Measurements from ENCODE around the gene ZDHHC17. TPM values are rescaled to one million over a fixed set of nuclear protein-coding genes. Genes with fewer than 3 reads are reported as not detected.

The ZDHHC17 gene
- total and polyA plus RNA-seq, 11 donors: 9.4 to 29.6 (median 18.0) TPM

DNA sequence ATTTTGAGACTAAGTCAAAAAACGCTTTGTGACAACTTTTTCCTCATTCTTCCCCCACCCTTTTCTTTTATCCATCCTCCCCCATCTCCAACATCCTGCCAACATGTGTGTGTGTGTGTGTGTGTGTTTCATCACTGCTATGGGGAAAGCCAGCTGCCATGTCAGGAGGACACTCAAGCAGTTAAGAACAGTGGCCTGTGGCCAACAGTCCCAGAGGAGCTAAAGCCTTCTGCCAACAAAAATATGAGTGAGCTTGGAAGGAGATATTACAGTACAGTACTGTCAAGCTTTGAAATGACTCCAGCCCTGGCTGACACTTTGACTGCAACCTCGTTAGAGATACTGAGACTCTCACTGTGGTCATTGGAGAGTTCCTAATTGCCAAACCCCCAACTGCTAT, 119.9 kb downstream of the ZDHHC17 start:
- no peaks in the 10 kb centered on the region for H3K27me3 ChIP-seq
- WGBS, 4 donors: 31 to 41% (median 34%) methylated on average over 2 of the region's 2 CpGs
- H3K9me3 ChIP-seq: peaks cover 0 to 15% (median 3%) of the 10 kb centered on the region in 12 donors
- intact Hi-C loops (cut with DNase I): no loop called here
- peaks cover 0 to 24% (median 8%) of the 10 kb centered on the region in 12 donors for H3K4me1 ChIP-seq
- no peak overlapping the region for H3K4me3 ChIP-seq
- no peaks in the 10 kb centered on the region for H3K36me3 ChIP-seq
- peak; percentile 63 to 80 (median 74) for ATAC-seq
- TF ChIP-seq POLR2A (IDR thresholded peaks at IDR 0.05): no peak
- TF ChIP-seq, protein P1, sequence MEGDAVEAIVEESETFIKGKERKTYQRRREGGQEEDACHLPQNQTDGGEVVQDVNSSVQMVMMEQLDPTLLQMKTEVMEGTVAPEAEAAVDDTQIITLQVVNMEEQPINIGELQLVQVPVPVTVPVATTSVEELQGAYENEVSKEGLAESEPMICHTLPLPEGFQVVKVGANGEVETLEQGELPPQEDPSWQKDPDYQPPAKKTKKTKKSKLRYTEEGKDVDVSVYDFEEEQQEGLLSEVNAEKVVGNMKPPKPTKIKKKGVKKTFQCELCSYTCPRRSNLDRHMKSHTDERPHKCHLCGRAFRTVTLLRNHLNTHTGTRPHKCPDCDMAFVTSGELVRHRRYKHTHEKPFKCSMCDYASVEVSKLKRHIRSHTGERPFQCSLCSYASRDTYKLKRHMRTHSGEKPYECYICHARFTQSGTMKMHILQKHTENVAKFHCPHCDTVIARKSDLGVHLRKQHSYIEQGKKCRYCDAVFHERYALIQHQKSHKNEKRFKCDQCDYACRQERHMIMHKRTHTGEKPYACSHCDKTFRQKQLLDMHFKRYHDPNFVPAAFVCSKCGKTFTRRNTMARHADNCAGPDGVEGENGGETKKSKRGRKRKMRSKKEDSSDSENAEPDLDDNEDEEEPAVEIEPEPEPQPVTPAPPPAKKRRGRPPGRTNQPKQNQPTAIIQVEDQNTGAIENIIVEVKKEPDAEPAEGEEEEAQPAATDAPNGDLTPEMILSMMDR (IDR thresholded peaks at IDR 0.05): no peak
- peak overlapping the region in 1 of 12 donors; percentile 19 for H3K27ac ChIP-seq
- peak; percentile 74 to 91 (median 81) for DNase-seq

DNA sequence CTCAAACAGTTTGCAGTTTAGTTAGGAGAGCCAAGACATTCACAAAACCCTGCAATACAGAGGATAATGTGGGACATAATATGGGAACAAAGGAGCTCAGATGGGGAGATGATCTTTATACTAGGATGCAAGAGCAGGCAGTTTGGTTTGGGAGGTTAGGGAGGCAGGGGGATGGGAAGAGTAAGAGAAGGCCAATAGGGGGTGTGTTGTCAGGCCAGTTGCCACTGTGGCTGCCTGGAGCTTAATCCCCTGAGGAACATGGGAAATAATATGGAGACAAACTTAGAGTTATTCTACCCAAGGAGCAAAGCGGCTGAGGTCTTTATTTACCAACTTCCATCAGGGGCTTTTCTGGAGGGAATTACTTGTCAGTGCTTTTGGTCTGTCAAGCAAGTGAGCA, 124.9 kb downstream of the ZDHHC17 start:
- Histone ChIP-seq H3K4me1 (peaks cover 0 to 8% (median 0%) of the 10 kb centered on the region in 12 donors), H3K4me3 (no peak overlapping the region), H3K27ac (no peak overlapping the region), H3K27me3 (no peaks in the 10 kb centered on the region), H3K9me3 (peaks cover 0 to 7% (median 0%) of the 10 kb centered on the region in 12 donors), H3K36me3 (no peaks in the 10 kb centered on the region)
- ATAC-seq (no peak), DNase-seq (no peak)
- WGBS, 4 donors: 90 to 95% (median 95%) methylated on average over 1 of the region's 1 CpG
- intact Hi-C loops (cut with DNase I): loop anchor here in 1 of 10 donors (5.0 kb wide), 1 partner anchor 34 kb away; no protein-coding TSS in a partner anchor
- TF ChIP-seq, protein P1 (IDR thresholded peaks at IDR 0.05): no peak
- no peak for TF ChIP-seq POLR2A (IDR thresholded peaks at IDR 0.05)

DNA sequence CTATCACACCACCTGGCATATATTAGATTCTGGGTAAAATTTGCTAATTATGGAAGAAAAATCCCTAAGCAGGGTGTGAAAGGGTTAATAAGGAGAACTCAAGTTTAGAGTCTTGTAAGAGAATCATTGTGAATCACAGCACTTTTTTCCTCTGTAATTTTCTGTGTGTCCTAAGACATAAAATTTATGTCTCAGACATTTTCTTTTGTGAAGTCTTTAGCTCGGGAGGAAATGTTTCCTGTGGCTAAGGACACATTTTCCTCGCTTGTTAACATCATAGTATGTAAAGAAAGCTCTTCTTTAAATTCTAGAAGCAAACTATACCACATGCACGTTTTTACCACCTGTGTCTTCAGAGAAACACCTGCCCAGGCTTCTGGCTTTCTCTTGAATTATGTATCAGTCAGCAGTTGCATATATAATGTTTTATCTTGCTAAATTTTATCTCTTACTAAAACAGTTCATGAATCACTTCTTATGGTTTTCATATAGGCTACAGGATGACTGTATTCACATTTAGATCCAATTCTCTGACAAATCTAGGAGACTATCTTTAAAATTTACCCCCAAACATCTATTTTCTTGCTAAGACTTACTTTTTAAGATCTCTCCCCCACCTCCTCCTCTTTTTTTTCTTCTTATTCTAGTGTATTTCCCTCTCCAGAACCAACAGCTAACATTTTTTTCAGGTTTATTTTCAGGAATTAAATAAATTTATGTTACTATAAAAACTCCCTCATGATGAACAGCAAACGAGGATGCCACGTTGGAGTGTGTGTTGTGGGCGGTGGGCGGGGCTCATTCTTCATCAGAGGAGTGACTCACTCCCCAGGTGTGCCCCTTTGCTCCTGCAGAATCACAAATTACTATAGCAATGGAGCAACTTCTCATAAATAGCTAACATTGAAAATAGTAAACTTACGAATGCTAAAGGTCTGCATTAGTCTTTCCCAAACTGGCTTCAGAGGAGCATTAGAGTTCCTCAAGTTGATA, 126.5 kb downstream of the ZDHHC17 start:
- no peak overlapping the region for H3K27ac ChIP-seq
- DNase-seq (no peak), ATAC-seq (no peak)
- no peaks in the 10 kb centered on the region for H3K36me3 ChIP-seq
- TF ChIP-seq, protein P1 (IDR thresholded peaks at IDR 0.05): no peak
- H3K9me3 ChIP-seq: peaks cover 0 to 15% (median 2%) of the 10 kb centered on the region in 12 donors
- no peaks in the 10 kb centered on the region for H3K4me1 ChIP-seq
- no peaks in the 10 kb centered on the region for H3K27me3 ChIP-seq
- intact Hi-C loops (cut with DNase I): no loop called here
- 64 to 69% (median 66%) methylated on average over 8 of the region's 8 CpGs for WGBS, 4 donors
- H3K4me3 ChIP-seq: no peak overlapping the region

DNA sequence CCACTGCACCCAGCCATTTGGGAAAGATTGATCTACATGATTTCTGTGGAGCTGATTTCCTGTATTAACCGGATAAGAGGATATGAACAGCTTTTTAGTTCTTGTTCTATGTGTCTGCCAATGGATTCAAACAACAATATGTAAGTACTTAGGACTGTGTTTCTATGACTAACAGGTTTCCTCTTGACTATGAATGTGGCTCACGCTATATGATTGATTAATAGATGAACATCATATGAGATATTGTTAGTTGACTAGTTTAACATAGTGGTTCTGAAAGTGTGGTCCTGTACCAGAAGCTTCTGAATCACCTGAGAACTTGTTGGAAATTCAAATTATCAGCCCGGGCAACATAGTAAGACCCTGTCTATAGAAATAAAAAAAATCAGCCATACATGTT, 127.7 kb downstream of the ZDHHC17 start:
- TF ChIP-seq, protein P1 (IDR thresholded peaks at IDR 0.05): no peak
- no peak for TF ChIP-seq POLR2A (IDR thresholded peaks at IDR 0.05)
- DNase-seq (no peak), ATAC-seq (no peak)
- Histone ChIP-seq H3K4me3 (no peak overlapping the region), H3K27ac (no peak overlapping the region), H3K9me3 (peaks cover 0 to 15% (median 2%) of the 10 kb centered on the region in 12 donors), H3K27me3 (no peaks in the 10 kb centered on the region), H3K4me1 (no peaks in the 10 kb centered on the region), H3K36me3 (no peaks in the 10 kb centered on the region)
- WGBS, 4 donors: 89 to 92% (median 90%) methylated on average over 3 of the region's 3 CpGs
- intact Hi-C loops (cut with DNase I): no loop called here
